ENCODE results near the gene BCL7A. TPM values are rescaled to one million over a fixed set of nuclear protein-coding genes. Genes with fewer than 3 reads are reported as not detected.

BCL7A gene
- 12.4 and 15.3 TPM in 2 replicates for total RNA-seq

- TF ChIP-seq CTCF (conservative IDR thresholded peaks at IDR 0.05; ENCODE audit: low read depth, low read length): no peak
- DNase-seq (ENCODE audit: low read depth): no peak
- H3K4me3 ChIP-seq (ENCODE audit: low read depth, low read length): peak within 1 kb of the TSS; percentile 71
Measured at GRCh38 chr12:122021822-122022392, at the start of gene BCL7A. Gene BCL7A (plus strand): TSS chr12:122021884. CDS start chr12:122022092, 208 bp downstream.

GRCh38 chr12:121974026-121974985 is 47.4 kb upstream of the BCL7A start:
- TF ChIP-seq CTCF (conservative IDR thresholded peaks at IDR 0.05; ENCODE audit: low read depth, low read length): no peak
- H3K4me3 ChIP-seq (ENCODE audit: low read depth, low read length): no peak overlapping the region
- DNase-seq (ENCODE audit: low read depth): no peak

GRCh38 chr12:121975021-121975420 is 46.7 kb upstream of the BCL7A start:
- DNase-seq (ENCODE audit: low read depth): no peak

GRCh38 chr12:121976950-121977349 is 44.7 kb upstream of the BCL7A start:
- no peak for TF ChIP-seq CTCF (conservative IDR thresholded peaks at IDR 0.05; ENCODE audit: low read depth, low read length)
- DNase-seq (ENCODE audit: low read depth): no peak

More at GRCh38 chr12:121975021-121975420, 46.7 kb upstream of the BCL7A start:
- TF ChIP-seq CTCF (conservative IDR thresholded peaks at IDR 0.05; ENCODE audit: low read depth, low read length): no peak
- no peak overlapping the region for H3K4me3 ChIP-seq (ENCODE audit: low read depth, low read length)

GRCh38 chr12:121980191-121980891 is 41.3 kb upstream of the BCL7A start:
- DNase-seq (ENCODE audit: low read depth): no peak
- no peak overlapping the region for H3K4me3 ChIP-seq (ENCODE audit: low read depth, low read length)
- no peak for TF ChIP-seq CTCF (conservative IDR thresholded peaks at IDR 0.05; ENCODE audit: low read depth, low read length)

More at GRCh38 chr12:121976950-121977349, 44.7 kb upstream of the BCL7A start:
- no peak overlapping the region for H3K4me3 ChIP-seq (ENCODE audit: low read depth, low read length)

- H3K4me3 ChIP-seq (ENCODE audit: low read depth, low read length): no peak overlapping the region
- no peak for TF ChIP-seq CTCF (conservative IDR thresholded peaks at IDR 0.05; ENCODE audit: low read depth, low read length)
- DNase-seq (ENCODE audit: low read depth): no peak
Measured at GRCh38 chr12:121980892-121981272, 40.8 kb upstream of the BCL7A start.
